ENCODE measurements around the gene BCL2A1. TPM values are rescaled to one million over a fixed set of nuclear protein-coding genes. Genes with fewer than 3 reads are reported as not detected.

BCL2A1 gene
- total and polyA plus RNA-seq, 2 of the 4 experiments (the other 2 are of a cell fraction): 2.3 to 4.5 TPM

GRCh38 chr15:79987969-79988368 is 17.0 kb upstream of the BCL2A1 start:
- dilution Hi-C loops (cut with HindIII; ENCODE audit: low sequenced_read_pairs, unreplicated experiment): no loop called here
- no CpG with 5 or more reads among the region's 3 CpGs for WGBS, 2 experiments (ENCODE audit: extremely low coverage in 2 of 2, insufficient read length in 1 of 2)

More at GRCh38 chr15:79987969-79988368, 17.0 kb upstream of the BCL2A1 start:
- Histone ChIP-seq H2BK120ac (ENCODE audit: low read depth, low read length) (no peak overlapping the region), H2BK15ac (ENCODE audit: low read depth, low read length) (no peak overlapping the region), H3K14ac (replicated peaks; ENCODE audit: low read depth, low read length) (no peak overlapping the region), H3K27ac (ENCODE audit: insufficient read depth, low read length) (no peak overlapping the region), H2AK9ac (replicated peaks; ENCODE audit: low read depth, low read length, poor library complexity) (no peak overlapping the region), H3K4me1 (ENCODE audit: control insufficient read depth, insufficient read depth, low read length) (no peaks in the 10 kb centered on the region), H3K4me3 (ENCODE audit: insufficient read depth, low read depth, low read length) (no peak overlapping the region), H3K27me3 (ENCODE audit: control insufficient read depth, insufficient read depth, low read length) (no peaks in the 10 kb centered on the region; the same call in 1 of the 2 replicates), H2BK20ac (ENCODE audit: low read depth, low read length) (no peak overlapping the region), H4K91ac (ENCODE audit: insufficient read depth, low read depth, low read length) (no peak overlapping the region), H3K18ac (ENCODE audit: low read depth, low read length) (no peak overlapping the region), H3K4ac (ENCODE audit: low read depth, low read length) (no peak overlapping the region), H3K9me3 (ENCODE audit: control insufficient read depth, insufficient read depth, low read length) (no peaks in the 10 kb centered on the region), H3K9me1 (ENCODE audit: insufficient read depth, low read length) (no peaks in the 10 kb centered on the region), H3K79me1 (ENCODE audit: low read depth in 1 of 2, low read length in 2 of 2) (no peaks in the 10 kb centered on the region), H2AK5ac (ENCODE audit: low read depth, low read length) (no peak overlapping the region), H4K8ac (ENCODE audit: low read depth in 2 of 2, low read length in 2 of 2) (no peak overlapping the region), H3K9ac (ENCODE audit: low read depth, low read length) (no peak overlapping the region), H4K20me1 (ENCODE audit: insufficient read depth, low read length) (no peaks in the 10 kb centered on the region), H3K23ac (ENCODE audit: low read depth, low read length) (no peak overlapping the region), H3K56ac (ENCODE audit: extremely low read depth, insufficient read depth, low read length) (no peak overlapping the region), H3K36me3 (ENCODE audit: control insufficient read depth, insufficient read depth, low read length) (no peaks in the 10 kb centered on the region), H2AFZ (replicated peaks; ENCODE audit: low read length, poor library complexity) (no peak overlapping the region), H4K5ac (ENCODE audit: low read depth, low read length) (no peak overlapping the region), H2BK5ac (ENCODE audit: low read depth, low read length, poor library complexity, severe bottlenecking) (no peak overlapping the region), H3K4me2 (ENCODE audit: low read depth, low read length) (no peak overlapping the region)
- intact Hi-C loops (cut with micrococcal nuclease): loop anchor here (5.0 kb wide), 1 partner anchor 596 kb away; no protein-coding TSS in a partner anchor
- BruUV-seq (replicated peaks): no TSS peak
- CTCF ChIA-PET: no interaction called here
- no peak for DNase-seq
- in situ Hi-C loops (cut with MboI; ENCODE audit: low sequenced_read_pairs): loop anchor here (25.0 kb wide), 1 partner anchor 351 kb away; no protein-coding TSS in a partner anchor
- ATAC-seq (ENCODE audit: low read depth): no peak
- TF ChIP-seq RAD21 (IDR thresholded peaks at IDR 0.05; ENCODE audit: low read length) (no peak), USF2 (IDR thresholded peaks at IDR 0.05; ENCODE audit: low read depth, low read length) (no peak), RFX5 (IDR thresholded peaks at IDR 0.05; ENCODE audit: low read depth, low read length) (no peak), BHLHE40 (IDR thresholded peaks at IDR 0.05; ENCODE audit: low read depth, low read length) (no peak), MXI1 (IDR thresholded peaks at IDR 0.05; ENCODE audit: borderline replicate concordance, low read depth, low read length) (no peak), ELK1 (IDR thresholded peaks at IDR 0.05; ENCODE audit: borderline replicate concordance, low read depth, low read length) (no peak), FOS (IDR thresholded peaks at IDR 0.05; ENCODE audit: low read depth, low read length) (no peak), NFE2L2 (IDR thresholded peaks at IDR 0.05; ENCODE audit: low read depth, low read length) (no peak), CHD1 (IDR thresholded peaks at IDR 0.05; ENCODE audit: low read depth, low read length) (no peak), POLR2A (IDR thresholded peaks at IDR 0.05; ENCODE audit: low read depth, low read length) (no peak), RCOR1 (IDR thresholded peaks at IDR 0.05; ENCODE audit: insufficient replicate concordance, low read length) (no peak), CEBPB (IDR thresholded peaks at IDR 0.05; ENCODE audit: low read depth, low read length) (no peak), SMC3 (IDR thresholded peaks at IDR 0.05; ENCODE audit: low read depth, low read length) (no peak), MAZ (IDR thresholded peaks at IDR 0.05; ENCODE audit: borderline replicate concordance, low read depth, low read length) (no peak)
- POLR2A ChIA-PET (ENCODE audit: unreplicated experiment): no interaction called here

Measured in IMR-90 (cell line).